ENCODE data around the gene NHLRC4. TPM values are rescaled to one million over a fixed set of nuclear protein-coding genes. Genes with fewer than 3 reads are reported as not detected.

The NHLRC4 gene
- total and polyA plus RNA-seq, 9 of the 15 experiments (the other 6 are each of a cell fraction or from before 2014, with no cell fraction given), result 0.24 to 3.7 (median 1.3) TPM; not detected in 2

- POLR2A ChIA-PET, result interaction anchor here (0.5 to 2.1 kb wide), 7 partner anchors 10 to 295 kb away, joined by 3 to 5 read pairs (median 3); partner anchors contain the start of genes RAB40C and STUB1
- Histone ChIP-seq H3K79me2 (ENCODE audit: control insufficient read depth, insufficient read depth, low read length) (no peaks in the 10 kb centered on the region), H3K36me3 (ENCODE audit: control insufficient read depth, insufficient read depth, low read length) (peaks cover 10% of the 10 kb centered on the region; the same call in 2 of the 3 replicates), H3K9me3 (replicated peaks; ENCODE audit: control insufficient read depth, insufficient read depth, low read depth, low read length) (no peaks in the 10 kb centered on the region), H3K27ac (ENCODE audit: extremely low read depth, low read depth, low read length) (no peak overlapping the region), H3K27me3 (ENCODE audit: control insufficient read depth in 2 of 2, insufficient read depth in 2 of 2, low read length in 2 of 2) (no peaks in the 10 kb centered on the region), H3K4me1 (replicated peaks in 1 of 2; ENCODE audit: control insufficient read depth in 2 of 2, insufficient read depth in 2 of 2, low read length in 2 of 2) (peaks cover 0 to 81% of the 10 kb centered on the region in 2 experiments; a peak in 4 of 5 replicates), H3K4me3 (no peak overlapping the region), H2AFZ (ENCODE audit: low read depth, low read length) (no peak overlapping the region), H3K4me2 (ENCODE audit: insufficient read depth, low read length) (no peak overlapping the region), H3K9me1 (ENCODE audit: control insufficient read depth, insufficient read depth, low read length) (peaks cover 3% of the 10 kb centered on the region), H3K9ac (ENCODE audit: insufficient read depth in 1 of 2, low read depth in 2 of 2, low read length in 2 of 2) (peak overlapping the region in 1 of 2 experiments; percentile 76; a peak in 2 of 4 replicates), H4K20me1 (replicated peaks; ENCODE audit: control insufficient read depth, insufficient read depth, low read length) (peaks cover 14% of the 10 kb centered on the region)
- WGBS (ENCODE audit: insufficient coverage, low coverage, missing lambda C conversion rate), result 90% methylated on average over 27 of the region's 27 CpGs
- BruUV-seq (replicated peaks), result no TSS peak
- in situ Hi-C loops (cut with MboI), result no loop called here
- TF ChIP-seq ZNF121 (CRISPR knock-in tag; conservative IDR thresholded peaks at IDR 0.05), result peak; percentile 30; the same call in 1 of the 2 replicates
- no peak for TF ChIP-seq EZH2 (IDR thresholded peaks at IDR 0.05; ENCODE audit: borderline replicate concordance, low read depth, low read length)
- peak; percentile 50 for TF ChIP-seq POLR2G (IDR thresholded peaks at IDR 0.05; ENCODE audit: low read depth, low read length)
- no peak for TF ChIP-seq ZNF780A (CRISPR knock-in tag; IDR thresholded peaks at IDR 0.05)
- TF ChIP-seq FOXP4 (CRISPR knock-in tag; IDR thresholded peaks at IDR 0.05; ENCODE audit: borderline replicate concordance), result 0 out of 2 replicates have a peak, but pooled peaks have one; percentile 52
- ATAC-seq (no peak), FAIRE-seq (no peak), DNase-seq (ENCODE audit: extremely low read depth in 1 of 4, low spot score in 3 of 4) (no peak)
- CTCF ChIA-PET (ENCODE audit: low intra/inter-chr PET ratio), result no interaction called here
- intact Hi-C loops (cut with micrococcal nuclease), result no loop called here
Measured at GRCh38 chr16:580141-580945, 13.5 kb downstream of the NHLRC4 start.
